ENCODE measurements around the gene XPO6. TPM values are rescaled to one million over a fixed set of nuclear protein-coding genes. Genes with fewer than 3 reads are reported as not detected.

The XPO6 gene
- total RNA-seq, 1 experiment from 2014 or later: 162 TPM

GRCh38 chr16:28112908-28113307, 98.9 kb downstream of the XPO6 start:
- H3K36me3 ChIP-seq (ENCODE audit: control insufficient read depth in 1 of 2, insufficient read depth in 2 of 2, low read length in 2 of 2): peaks cover 53 to 71% of the 10 kb centered on the region in 2 experiments; a peak in 3 of 4 replicates

More at GRCh38 chr16:28112908-28113307, 98.9 kb downstream of the XPO6 start:
- no peaks in the 10 kb centered on the region for H3K9me3 ChIP-seq (ENCODE audit: control insufficient read depth in 1 of 2, insufficient read depth in 1 of 2, low read depth in 1 of 2, low read length in 2 of 2)
- DNase-seq (ENCODE audit: low read depth, low spot score) (no peak), ATAC-seq (no peak)
- peaks cover 44% of the 10 kb centered on the region for H3K79me2 ChIP-seq (ENCODE audit: insufficient read depth, low read length)
- intact Hi-C loops (cut with micrococcal nuclease): no loop called here
- H3K9me2 ChIP-seq (ENCODE audit: insufficient read depth): no peaks in the 10 kb centered on the region
- H3K9ac ChIP-seq (ENCODE audit: low read length): no peak overlapping the region
- no peak overlapping the region for H2AFZ ChIP-seq (ENCODE audit: low read depth, low read length, poor library complexity, severe bottlenecking)
- POLR2A ChIA-PET: no interaction called here
- RAD21 ChIA-PET (ENCODE audit: low non-redundant PET in 1 of 2, low total read pairs in 2 of 2, uncharacterized antibody in 2 of 2, unreplicated experiment in 2 of 2): no interaction called here
- H3K27ac ChIP-seq (ENCODE audit: low read depth, low read length): no peak overlapping the region
- H3K4me3 ChIP-seq (replicated peaks in 1 of 2; ENCODE audit: low read depth in 1 of 2, low read length in 2 of 2): no peak overlapping the region
- CTCF ChIA-PET: no interaction called here
- no peaks in the 10 kb centered on the region for H4K20me1 ChIP-seq (ENCODE audit: insufficient read depth)
- no peaks in the 10 kb centered on the region for H3K4me1 ChIP-seq (ENCODE audit: control insufficient read depth in 1 of 2, insufficient read depth in 2 of 2, low read length in 2 of 2)
- TF ChIP-seq, protein P1, sequence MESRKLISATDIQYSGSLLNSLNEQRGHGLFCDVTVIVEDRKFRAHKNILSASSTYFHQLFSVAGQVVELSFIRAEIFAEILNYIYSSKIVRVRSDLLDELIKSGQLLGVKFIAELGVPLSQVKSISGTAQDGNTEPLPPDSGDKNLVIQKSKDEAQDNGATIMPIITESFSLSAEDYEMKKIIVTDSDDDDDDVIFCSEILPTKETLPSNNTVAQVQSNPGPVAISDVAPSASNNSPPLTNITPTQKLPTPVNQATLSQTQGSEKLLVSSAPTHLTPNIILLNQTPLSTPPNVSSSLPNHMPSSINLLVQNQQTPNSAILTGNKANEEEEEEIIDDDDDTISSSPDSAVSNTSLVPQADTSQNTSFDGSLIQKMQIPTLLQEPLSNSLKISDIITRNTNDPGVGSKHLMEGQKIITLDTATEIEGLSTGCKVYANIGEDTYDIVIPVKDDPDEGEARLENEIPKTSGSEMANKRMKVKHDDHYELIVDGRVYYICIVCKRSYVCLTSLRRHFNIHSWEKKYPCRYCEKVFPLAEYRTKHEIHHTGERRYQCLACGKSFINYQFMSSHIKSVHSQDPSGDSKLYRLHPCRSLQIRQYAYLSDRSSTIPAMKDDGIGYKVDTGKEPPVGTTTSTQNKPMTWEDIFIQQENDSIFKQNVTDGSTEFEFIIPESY (IDR thresholded peaks at IDR 0.05; ENCODE audit: extremely low read depth, insufficient replicate concordance, low read length): no peak
- TF ChIP-seq CTCF (IDR thresholded peaks at IDR 0.05 in 2 of 3, conservative IDR thresholded peaks at IDR 0.05 in 1 of 3; ENCODE audit: borderline replicate concordance in 1 of 3, insufficient read depth in 1 of 3, low read depth in 2 of 3, low read length in 2 of 3) (no peak), CEBPB (IDR thresholded peaks at IDR 0.05; ENCODE audit: low read depth) (no peak), CBX3 (IDR thresholded peaks at IDR 0.05; ENCODE audit: low read depth) (no peak), RAD21 (IDR thresholded peaks at IDR 0.05; ENCODE audit: low read depth) (no peak), FOSL1 (IDR thresholded peaks at IDR 0.05; ENCODE audit: low read depth) (no peak), JUND (IDR thresholded peaks at IDR 0.05) (no peak), SP1 (IDR thresholded peaks at IDR 0.05; ENCODE audit: low read depth) (no peak), ELF1 (IDR thresholded peaks at IDR 0.05; ENCODE audit: borderline replicate concordance, low read depth) (no peak), ZNF274 (IDR thresholded peaks at IDR 0.05; ENCODE audit: low read depth, low read length) (no peak), ATF3 (IDR thresholded peaks at IDR 0.05) (no peak), EZH2phosphoT487 (IDR thresholded peaks at IDR 0.05; ENCODE audit: borderline replicate concordance) (no peak), EZH2 (IDR thresholded peaks at IDR 0.05) (no peak), EGR1 (IDR thresholded peaks at IDR 0.05; ENCODE audit: low read depth) (no peak), SRF (IDR thresholded peaks at IDR 0.05; ENCODE audit: low read depth) (no peak), ZFX (IDR thresholded peaks at IDR 0.05) (no peak), SIN3A (IDR thresholded peaks at IDR 0.05; ENCODE audit: low read depth) (no peak), POLR2A (IDR thresholded peaks at IDR 0.05; ENCODE audit: borderline replicate concordance, extremely low read depth, insufficient read depth, insufficient read length) (no peak)
- TF ChIP-seq, protein P2, sequence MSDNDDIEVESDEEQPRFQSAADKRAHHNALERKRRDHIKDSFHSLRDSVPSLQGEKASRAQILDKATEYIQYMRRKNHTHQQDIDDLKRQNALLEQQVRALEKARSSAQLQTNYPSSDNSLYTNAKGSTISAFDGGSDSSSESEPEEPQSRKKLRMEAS (IDR thresholded peaks at IDR 0.05): no peak
- TF ChIP-seq, protein P3, sequence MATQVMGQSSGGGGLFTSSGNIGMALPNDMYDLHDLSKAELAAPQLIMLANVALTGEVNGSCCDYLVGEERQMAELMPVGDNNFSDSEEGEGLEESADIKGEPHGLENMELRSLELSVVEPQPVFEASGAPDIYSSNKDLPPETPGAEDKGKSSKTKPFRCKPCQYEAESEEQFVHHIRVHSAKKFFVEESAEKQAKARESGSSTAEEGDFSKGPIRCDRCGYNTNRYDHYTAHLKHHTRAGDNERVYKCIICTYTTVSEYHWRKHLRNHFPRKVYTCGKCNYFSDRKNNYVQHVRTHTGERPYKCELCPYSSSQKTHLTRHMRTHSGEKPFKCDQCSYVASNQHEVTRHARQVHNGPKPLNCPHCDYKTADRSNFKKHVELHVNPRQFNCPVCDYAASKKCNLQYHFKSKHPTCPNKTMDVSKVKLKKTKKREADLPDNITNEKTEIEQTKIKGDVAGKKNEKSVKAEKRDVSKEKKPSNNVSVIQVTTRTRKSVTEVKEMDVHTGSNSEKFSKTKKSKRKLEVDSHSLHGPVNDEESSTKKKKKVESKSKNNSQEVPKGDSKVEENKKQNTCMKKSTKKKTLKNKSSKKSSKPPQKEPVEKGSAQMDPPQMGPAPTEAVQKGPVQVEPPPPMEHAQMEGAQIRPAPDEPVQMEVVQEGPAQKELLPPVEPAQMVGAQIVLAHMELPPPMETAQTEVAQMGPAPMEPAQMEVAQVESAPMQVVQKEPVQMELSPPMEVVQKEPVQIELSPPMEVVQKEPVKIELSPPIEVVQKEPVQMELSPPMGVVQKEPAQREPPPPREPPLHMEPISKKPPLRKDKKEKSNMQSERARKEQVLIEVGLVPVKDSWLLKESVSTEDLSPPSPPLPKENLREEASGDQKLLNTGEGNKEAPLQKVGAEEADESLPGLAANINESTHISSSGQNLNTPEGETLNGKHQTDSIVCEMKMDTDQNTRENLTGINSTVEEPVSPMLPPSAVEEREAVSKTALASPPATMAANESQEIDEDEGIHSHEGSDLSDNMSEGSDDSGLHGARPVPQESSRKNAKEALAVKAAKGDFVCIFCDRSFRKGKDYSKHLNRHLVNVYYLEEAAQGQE (IDR thresholded peaks at IDR 0.05; ENCODE audit: low read depth): no peak
- H3K27me3 ChIP-seq (ENCODE audit: insufficient read depth, low read length): no peaks in the 10 kb centered on the region
- H3K4me2 ChIP-seq (ENCODE audit: low read length): no peak overlapping the region
- no TSS peak for BruUV-seq (replicated peaks)

All from HCT116 (cell line).